GM19395 (cell line): ENCODE results near the gene ZNF750.

Source experiments
- ATAC-seq: cut with Tn5 transposase; IDR thresholded peaks from one replicate; pipeline ENCODE4 v1.9.1; 2021; ENCODE audit warnings: mild to moderate bottlenecking, moderate library complexity; ENCODE audit not compliant: unreplicated experiment

Gene ZNF750

DNA sequence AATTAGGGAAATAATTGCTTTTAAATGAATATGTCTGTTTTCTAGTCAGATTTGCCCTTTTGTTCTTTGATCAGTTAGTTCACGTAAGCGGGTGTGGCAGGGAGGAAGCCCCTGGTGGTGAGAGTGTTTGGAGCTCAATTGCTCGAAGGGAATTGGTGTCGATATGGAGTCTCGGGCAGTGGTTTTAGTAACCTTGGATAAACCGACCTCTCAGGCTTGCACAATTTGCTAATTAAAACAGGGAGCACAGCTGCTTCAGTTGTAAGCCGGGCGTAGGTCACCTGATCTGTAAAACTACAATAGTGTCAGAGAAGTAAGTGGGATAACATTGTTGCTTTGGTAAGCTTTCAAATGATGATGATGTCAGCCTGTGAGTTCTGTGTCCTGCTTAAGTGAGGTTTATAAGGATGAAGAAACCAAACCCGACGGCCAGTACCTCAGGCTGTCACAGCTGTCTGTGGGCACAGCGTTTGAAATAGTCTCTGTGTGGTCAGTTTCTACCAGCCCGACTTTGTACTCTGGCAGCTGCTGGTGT lies 2.9 kb downstream of the ZNF750 start:
- ATAC-seq, result no peak

- no peak for ATAC-seq
Measured at GRCh38 chr17:82835766-82836512, 3.9 kb downstream of the ZNF750 start.

DNA sequence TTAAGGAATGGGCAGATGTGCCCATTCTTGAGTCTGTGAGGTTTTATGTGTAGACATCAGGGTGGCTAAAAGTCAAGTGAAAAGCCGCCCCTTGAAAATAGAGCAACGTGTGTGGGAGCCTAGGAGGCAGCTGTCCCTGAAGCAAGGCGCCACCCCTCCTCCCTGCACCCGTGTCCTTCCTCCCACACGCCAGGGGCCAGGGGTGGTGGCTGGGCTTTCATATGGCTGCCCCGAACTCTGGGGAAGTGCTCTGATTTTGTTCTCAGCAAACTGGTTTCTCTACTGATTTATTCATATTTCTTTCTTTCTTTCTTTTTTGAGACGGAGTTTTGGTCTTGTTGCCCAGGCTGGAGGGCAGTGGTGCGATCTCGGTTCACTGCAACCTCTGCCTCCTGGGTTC lies 4.7 kb downstream of the ZNF750 start:
- no peak for ATAC-seq

GRCh38 chr17:82832881-82833475 lies 6.8 kb downstream of the ZNF750 start:
- no peak for ATAC-seq

DNA sequence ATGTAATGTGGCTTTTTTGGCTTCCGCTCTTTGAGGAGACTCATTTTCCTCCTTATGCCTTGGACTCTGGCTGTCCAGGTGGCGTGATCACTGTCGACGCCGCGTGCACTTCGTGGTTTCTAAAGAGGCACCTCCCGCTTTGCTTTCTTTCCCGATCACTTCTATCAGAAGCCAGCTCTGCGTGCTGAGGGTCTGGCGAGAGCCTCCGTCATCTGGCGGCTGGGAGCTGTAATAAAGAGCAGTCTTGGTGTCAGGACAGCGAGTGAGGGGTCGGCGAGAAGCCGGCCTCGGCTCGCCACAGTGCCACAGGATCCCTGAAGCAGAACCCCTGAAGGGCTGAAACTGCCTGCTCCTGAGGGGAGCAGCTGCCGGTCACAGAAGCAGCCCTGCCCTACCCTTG lies 7.4 kb downstream of the ZNF750 start:
- no peak for ATAC-seq

GRCh38 chr17:82831818-82832200 lies 8.0 kb downstream of the ZNF750 start:
- ATAC-seq, result no peak

DNA sequence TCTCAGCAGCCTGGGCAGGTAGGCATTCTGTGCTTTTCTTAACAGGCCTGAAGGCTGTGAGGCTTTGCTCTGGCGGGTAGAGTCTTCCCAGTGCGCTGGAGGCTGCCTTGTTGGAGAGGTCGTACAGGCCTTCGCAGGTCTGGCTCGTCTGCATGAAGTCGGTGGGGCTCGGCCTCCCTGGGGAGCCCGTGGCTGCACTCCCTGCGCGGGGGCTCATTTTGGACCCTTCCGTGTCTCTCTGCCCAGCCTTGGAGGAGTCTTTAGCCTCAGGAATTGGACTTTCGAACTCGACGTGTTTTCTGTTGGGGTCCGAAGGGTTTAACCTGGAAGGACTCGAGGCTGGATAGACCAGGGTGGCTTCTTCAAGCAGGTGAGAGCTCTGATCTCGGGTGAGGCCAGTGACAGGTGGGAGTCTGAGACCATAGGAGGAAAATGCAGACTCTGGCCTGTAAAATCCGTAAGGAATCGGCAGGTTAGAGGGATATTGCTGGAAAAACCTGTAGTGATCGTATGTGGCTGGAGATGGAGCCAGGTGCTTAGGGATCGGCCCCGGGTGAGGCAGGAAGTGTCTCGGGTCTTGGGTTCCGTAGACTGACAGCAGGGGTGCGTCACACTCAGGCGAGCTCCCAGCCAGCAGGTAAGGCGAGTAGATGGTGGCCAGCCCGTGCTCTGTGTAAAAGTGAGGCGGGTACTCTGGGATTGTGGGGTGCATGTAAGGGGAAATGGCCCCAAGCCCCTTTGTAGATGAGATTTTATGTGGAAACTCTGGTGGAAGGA lies 8.6 kb downstream of the ZNF750 start:
- no peak for ATAC-seq

DNA sequence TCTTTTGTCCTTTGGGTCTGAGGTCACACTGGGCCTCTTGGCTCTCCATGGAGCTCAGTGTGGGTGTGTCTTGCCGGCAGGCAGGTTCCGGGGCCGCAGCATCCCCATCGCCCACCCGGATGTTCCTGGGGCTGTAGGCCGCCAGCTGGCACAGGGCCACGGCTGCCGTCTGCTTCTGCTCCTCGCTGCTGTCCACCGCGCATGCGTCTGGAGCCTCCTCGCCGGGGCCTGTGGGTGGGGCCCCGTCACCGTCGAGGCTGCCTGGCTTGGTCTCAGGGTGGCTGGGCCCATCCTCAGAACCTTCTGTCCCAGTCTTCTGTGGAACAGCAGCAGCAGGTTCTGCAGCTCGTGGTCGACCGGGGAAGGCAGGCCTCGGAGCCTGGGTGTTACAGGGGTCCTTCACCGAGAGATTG lies 9.6 kb downstream of the ZNF750 start:
- no peak for ATAC-seq

DNA sequence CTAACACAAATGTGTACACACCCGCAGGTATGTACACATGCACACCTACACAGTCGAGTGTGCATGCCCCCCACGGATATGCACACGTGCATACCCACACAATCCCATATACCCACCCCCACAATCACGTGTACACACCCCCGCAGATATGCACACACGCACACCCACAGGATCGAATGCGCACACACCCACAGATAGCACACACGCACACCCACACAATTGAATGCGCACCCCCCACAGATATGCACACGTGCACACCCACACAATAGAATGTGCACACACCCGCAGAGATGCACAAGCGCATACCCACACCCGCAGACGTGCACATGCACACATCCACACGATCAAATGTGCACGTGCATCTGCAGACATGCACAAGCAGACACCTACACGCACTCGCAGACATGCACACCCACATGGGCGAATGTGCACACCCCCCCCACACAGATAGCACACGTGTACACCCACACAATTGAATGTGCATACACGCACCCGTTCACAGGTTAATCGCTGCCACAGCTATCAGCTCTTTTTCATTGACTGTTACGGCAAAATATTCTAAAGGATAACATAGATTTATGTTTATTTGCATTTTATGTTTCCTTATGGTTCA lies 10.8 kb downstream of the ZNF750 start:
- ATAC-seq, result no peak

DNA sequence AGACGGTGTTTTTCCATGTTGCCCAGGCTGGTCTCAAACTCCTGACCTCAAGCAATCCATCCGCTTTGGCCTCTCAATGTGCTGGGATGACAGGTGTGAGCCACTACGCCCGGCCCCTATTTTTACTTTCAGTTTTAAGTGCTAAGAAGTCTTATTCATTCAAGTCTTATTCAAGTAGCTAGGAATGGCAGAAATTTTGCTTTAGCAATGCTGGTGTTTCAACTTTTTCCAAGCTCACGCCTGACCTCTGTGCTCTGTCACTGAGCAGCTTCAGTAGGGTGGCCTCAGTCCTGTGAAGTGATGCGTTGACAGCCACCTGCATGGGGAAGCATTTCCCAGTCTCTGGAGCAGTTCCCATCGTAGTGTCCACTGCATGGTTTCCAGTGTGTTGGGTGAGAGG lies 12.9 kb downstream of the ZNF750 start:
- ATAC-seq, result no peak

DNA sequence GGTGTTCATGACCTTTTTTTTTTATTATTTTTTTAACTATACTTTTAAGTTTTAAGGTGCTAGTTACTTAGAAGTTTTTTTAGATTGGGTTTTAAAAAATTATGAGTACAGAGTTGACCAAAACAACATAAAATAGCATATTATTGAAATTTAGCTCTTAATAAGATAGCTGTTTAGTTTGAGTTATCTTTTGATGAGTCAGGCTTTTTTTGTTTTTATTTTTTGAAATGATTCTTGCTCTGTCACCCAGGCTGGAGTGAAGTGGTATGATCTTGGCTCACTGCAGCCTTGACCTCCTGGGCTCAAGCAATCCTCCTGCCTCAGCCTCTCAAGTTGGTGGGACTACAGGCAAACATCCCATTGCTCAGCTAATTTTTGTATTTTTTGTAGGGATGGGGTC lies 13.6 kb downstream of the ZNF750 start:
- no peak for ATAC-seq

- no peak for ATAC-seq
Measured at GRCh38 chr17:82825540-82826124, 14.2 kb downstream of the ZNF750 start.

DNA sequence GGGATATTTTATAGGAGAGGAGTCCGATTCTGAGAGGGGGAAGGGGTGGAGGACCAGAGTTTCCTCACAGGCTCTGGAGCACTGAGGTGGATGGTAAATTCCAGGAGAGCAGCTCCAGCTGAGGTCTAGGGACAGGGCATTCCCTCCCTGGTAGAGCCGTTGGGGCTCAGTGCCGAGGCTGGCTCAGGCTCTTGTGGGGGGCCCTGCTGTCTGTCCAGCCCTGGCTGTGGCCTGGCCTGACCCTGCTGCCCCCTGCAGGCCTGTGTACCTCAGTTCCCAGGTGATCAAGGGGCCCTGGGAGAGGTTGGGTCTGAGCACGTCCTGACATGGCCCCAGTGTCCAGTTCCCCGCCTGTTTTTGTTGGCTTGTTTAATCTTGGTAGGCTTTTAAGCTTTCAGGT lies 16.8 kb downstream of the ZNF750 start:
- ATAC-seq, result no peak

- ATAC-seq, result no peak
Measured at GRCh38 chr17:82822281-82822680, 17.5 kb downstream of the ZNF750 start.

GRCh38 chr17:82821554-82821953 lies 18.3 kb downstream of the ZNF750 start:
- ATAC-seq, result no peak

DNA sequence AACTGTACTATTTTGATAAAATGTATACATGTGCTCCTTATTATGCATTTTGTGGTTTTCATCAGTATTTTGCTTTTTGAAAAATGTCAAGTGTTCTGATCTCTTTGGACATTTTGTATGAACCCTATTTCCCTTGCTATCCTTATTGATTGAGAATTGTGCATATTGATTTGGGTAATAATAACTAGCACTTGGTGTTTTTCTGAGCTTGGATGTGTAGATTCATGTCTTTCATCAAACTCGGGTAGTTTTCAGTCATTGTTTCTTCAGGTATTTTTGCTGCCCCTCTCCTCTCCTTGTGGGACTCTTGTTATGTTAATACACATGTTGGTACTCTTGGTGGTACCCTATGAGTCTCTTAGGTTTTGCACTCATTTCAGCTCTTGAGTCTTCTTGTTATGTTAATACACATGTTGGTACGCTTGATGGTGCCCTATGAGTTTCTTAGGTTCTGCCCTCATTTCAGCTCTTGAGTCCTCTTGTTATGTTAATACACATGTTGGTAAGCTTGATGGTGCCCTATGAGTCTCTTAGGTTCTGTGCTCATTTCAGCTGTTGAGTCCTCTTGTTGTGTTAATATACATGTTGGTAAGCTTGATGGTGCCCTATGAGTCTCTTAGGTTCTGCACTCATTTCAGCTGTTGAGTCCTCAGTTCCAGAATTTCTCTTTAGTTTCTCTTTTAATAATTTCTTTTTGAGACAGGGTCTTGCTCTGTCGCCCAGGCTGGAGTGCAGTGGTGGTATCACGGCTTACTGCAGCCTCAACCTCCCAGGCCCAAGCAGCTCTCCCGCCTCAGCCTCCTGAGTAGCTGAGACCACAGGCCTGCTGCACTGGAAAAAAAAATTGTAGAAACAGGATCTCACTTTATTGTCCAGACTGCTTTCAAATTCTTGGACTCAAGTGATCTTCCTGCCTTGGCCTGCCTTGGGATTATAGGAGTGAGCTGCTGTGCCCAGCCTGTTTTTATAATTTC lies 19.3 kb downstream of the ZNF750 start:
- no peak for ATAC-seq

- no peak for ATAC-seq
Measured at GRCh38 chr17:82817947-82818346, 21.9 kb downstream of the ZNF750 start.

DNA sequence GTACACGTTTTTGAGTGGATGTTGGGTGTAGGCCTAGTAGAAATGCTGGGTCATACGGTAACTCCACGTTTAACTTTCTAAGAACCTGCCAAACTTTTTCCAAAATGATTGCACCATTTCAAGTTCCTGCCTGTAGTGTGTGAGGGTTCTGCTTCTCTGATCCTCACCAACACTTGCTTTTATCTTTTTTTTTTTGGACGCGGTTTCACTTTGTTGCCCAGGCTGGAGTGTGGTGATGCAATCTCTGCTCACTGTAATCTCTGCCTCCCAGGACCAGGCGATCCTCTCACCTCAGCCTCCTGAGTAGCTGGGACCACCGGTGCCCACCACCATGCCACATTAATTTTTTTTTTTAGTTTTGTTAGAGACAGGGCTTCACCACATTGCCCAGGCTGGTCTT lies 23.5 kb downstream of the ZNF750 start:
- ATAC-seq, result no peak

GRCh38 chr17:82815790-82816305 lies 24.0 kb downstream of the ZNF750 start:
- no peak for ATAC-seq

GRCh38 chr17:82815354-82815753 lies 24.5 kb downstream of the ZNF750 start:
- ATAC-seq, result no peak
